ENCODE measurements around the gene COL24A1. TPM values are rescaled to one million over a fixed set of nuclear protein-coding genes. Genes with fewer than 3 reads are reported as not detected.

The COL24A1 gene
- total and polyA plus RNA-seq, 7 donors = under 0.01 to 8.6 (median 6.7) TPM; not detected in 1

- Histone ChIP-seq H3K27me3 (no peaks in the 10 kb centered on the region), H3K4me1 (peaks cover 0 to 7% (median 3%) of the 10 kb centered on the region in 4 donors), H3K27ac (no peak overlapping the region), H3K36me3 (no peaks in the 10 kb centered on the region), H3K4me3 (no peak overlapping the region), H3K9me3 (no peaks in the 10 kb centered on the region)
- intact Hi-C loops (cut with DNase I) = no loop called here
- 93 to 94% methylated on average over 4 of the region's 4 CpGs for WGBS, 2 donors
- DNase-seq = no peak
- no peak for TF ChIP-seq EP300 (IDR thresholded peaks at IDR 0.05)
- no peak for TF ChIP-seq POLR2A (IDR thresholded peaks at IDR 0.05)
- TF ChIP-seq, protein P1, sequence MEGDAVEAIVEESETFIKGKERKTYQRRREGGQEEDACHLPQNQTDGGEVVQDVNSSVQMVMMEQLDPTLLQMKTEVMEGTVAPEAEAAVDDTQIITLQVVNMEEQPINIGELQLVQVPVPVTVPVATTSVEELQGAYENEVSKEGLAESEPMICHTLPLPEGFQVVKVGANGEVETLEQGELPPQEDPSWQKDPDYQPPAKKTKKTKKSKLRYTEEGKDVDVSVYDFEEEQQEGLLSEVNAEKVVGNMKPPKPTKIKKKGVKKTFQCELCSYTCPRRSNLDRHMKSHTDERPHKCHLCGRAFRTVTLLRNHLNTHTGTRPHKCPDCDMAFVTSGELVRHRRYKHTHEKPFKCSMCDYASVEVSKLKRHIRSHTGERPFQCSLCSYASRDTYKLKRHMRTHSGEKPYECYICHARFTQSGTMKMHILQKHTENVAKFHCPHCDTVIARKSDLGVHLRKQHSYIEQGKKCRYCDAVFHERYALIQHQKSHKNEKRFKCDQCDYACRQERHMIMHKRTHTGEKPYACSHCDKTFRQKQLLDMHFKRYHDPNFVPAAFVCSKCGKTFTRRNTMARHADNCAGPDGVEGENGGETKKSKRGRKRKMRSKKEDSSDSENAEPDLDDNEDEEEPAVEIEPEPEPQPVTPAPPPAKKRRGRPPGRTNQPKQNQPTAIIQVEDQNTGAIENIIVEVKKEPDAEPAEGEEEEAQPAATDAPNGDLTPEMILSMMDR (IDR thresholded peaks at IDR 0.05) = no peak
- no peak for TF ChIP-seq POLR2AphosphoS5 (IDR thresholded peaks at IDR 0.05)
Measured at GRCh38 chr1:85938829-85939228, 217.7 kb downstream of the COL24A1 start.

- intact Hi-C loops (cut with DNase I) = no loop called here
- no peaks in the 10 kb centered on the region for H3K27me3 ChIP-seq
- no peak overlapping the region for H3K4me3 ChIP-seq
- H3K9me3 ChIP-seq = no peaks in the 10 kb centered on the region
- TF ChIP-seq, protein P1 (IDR thresholded peaks at IDR 0.05) = no peak
- TF ChIP-seq POLR2A (IDR thresholded peaks at IDR 0.05) = no peak
- TF ChIP-seq POLR2AphosphoS5 (IDR thresholded peaks at IDR 0.05) = no peak
- no peak for TF ChIP-seq EP300 (IDR thresholded peaks at IDR 0.05)
- H3K4me1 ChIP-seq = peaks cover 0 to 7% (median 3%) of the 10 kb centered on the region in 4 donors
- H3K36me3 ChIP-seq = no peaks in the 10 kb centered on the region
- WGBS, 2 donors = 59 to 82% methylated on average over 2 of the region's 2 CpGs
- no peak for DNase-seq
- H3K27ac ChIP-seq = no peak overlapping the region
Measured at GRCh38 chr1:85936470-85936869, 220.1 kb downstream of the COL24A1 start.

DNA sequence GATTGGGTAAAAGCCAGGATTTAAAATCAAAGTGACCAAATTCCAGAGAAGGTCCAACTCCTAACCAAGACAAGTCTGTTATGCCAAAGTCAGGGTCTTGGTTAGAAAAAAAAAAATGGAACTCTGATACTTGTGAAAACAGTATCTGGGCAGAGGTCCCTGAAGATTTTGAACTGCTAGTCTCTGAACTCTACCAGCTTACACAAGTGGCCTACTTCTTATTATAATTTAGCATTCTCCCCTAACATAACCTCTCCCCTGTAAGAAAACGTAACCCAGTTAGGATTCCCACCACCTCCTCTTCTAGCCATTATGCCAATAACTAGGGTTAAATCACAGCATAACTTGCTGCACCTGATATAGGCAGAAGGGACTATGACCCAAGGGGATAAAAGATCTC is 220.5 kb downstream of the COL24A1 start:
- 86 to 88% methylated on average over 1 of the region's 1 CpG for WGBS, 2 donors
- Histone ChIP-seq H3K9me3 (no peaks in the 10 kb centered on the region), H3K4me1 (peaks cover 0 to 6% (median 2%) of the 10 kb centered on the region in 4 donors), H3K36me3 (no peaks in the 10 kb centered on the region), H3K27me3 (no peaks in the 10 kb centered on the region), H3K4me3 (no peak overlapping the region), H3K27ac (no peak overlapping the region)
- no peak for DNase-seq
- TF ChIP-seq, protein P1 (IDR thresholded peaks at IDR 0.05) = no peak
- no peak for TF ChIP-seq POLR2A (IDR thresholded peaks at IDR 0.05)
- TF ChIP-seq POLR2AphosphoS5 (IDR thresholded peaks at IDR 0.05) = no peak
- no peak for TF ChIP-seq EP300 (IDR thresholded peaks at IDR 0.05)
- intact Hi-C loops (cut with DNase I) = no loop called here

DNA sequence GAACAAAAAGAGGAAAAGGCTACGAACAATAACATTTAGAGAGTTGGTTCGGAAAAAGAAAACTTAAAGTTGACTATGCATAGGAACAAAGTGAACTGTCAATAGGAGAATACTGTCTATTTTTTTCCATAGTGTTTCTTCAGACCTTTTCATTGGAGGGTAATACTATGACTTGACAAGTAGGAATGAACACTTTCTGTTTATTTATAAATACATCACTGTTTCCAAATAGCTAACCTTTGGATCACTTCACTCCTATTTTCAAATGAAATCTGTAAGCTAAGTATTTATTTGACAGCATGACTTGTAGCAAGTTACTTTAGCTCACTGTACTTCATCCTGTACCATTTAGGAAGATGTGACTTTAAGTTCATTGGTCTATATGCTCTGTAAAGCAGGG is 221.3 kb downstream of the COL24A1 start:
- Histone ChIP-seq H3K4me1 (no peaks in the 10 kb centered on the region), H3K4me3 (no peak overlapping the region), H3K27me3 (no peaks in the 10 kb centered on the region), H3K27ac (no peak overlapping the region), H3K36me3 (no peaks in the 10 kb centered on the region), H3K9me3 (no peaks in the 10 kb centered on the region)
- no peak for DNase-seq
- WGBS, 2 donors = 80 to 83% methylated on average over 2 of the region's 2 CpGs
- intact Hi-C loops (cut with DNase I) = no loop called here
- TF ChIP-seq POLR2AphosphoS5 (IDR thresholded peaks at IDR 0.05) (no peak), EP300 (IDR thresholded peaks at IDR 0.05) (no peak), POLR2A (IDR thresholded peaks at IDR 0.05) (no peak)
- TF ChIP-seq, protein P1 (IDR thresholded peaks at IDR 0.05) = no peak

DNA sequence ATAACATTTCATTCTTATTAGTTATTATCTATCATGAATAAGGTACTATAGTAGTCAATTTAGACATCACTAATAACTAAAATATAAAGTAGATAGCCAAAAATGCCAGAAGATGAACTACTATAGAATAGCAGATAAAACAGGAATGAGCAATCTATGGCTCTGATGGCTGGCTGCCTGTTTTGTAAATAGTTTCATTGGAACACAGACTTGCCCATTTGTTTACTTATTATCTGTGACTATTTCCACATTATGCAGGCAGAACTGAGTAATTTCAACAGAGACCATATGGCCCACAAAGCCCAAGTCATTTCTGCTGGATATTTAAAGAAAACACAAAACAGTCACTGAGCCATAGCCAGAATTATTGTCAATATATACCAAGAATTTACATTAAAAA is 222.1 kb downstream of the COL24A1 start:
- H3K36me3 ChIP-seq = no peaks in the 10 kb centered on the region
- no peaks in the 10 kb centered on the region for H3K4me1 ChIP-seq
- intact Hi-C loops (cut with DNase I) = no loop called here
- H3K27me3 ChIP-seq = no peaks in the 10 kb centered on the region
- H3K4me3 ChIP-seq = no peak overlapping the region
- no peak for DNase-seq
- no peaks in the 10 kb centered on the region for H3K9me3 ChIP-seq
- H3K27ac ChIP-seq = no peak overlapping the region
- TF ChIP-seq, protein P1 (IDR thresholded peaks at IDR 0.05) = no peak
- TF ChIP-seq POLR2AphosphoS5 (IDR thresholded peaks at IDR 0.05) (no peak), EP300 (IDR thresholded peaks at IDR 0.05) (no peak), POLR2A (IDR thresholded peaks at IDR 0.05) (no peak)

All from sigmoid colon (tissue), 7 donors.